ENCODE data around the gene TNFRSF12A. TPM values are rescaled to one million over a fixed set of nuclear protein-coding genes. Genes with fewer than 3 reads are reported as not detected.

TNFRSF12A gene
- total RNA-seq, 6 experiments from 2014 or later: 392 to 451 (median 429) TPM

GRCh38 chr16:3003582-3004270 lies 16.4 kb upstream of the TNFRSF12A start:
- Mint-ChIP-seq H3K9me3 (no peaks in the 10 kb centered on the region), H3K4me3 (no peak overlapping the region), H3K36me3 (ENCODE audit: low read depth) (no peaks in the 10 kb centered on the region), H3K27me3 (ENCODE audit: insufficient read depth) (peaks cover 5% of the 10 kb centered on the region; the same call in 1 of the 2 replicates), H3K27ac (no peak overlapping the region), H3K4me1 (ENCODE audit: low read depth) (peaks cover 5% of the 10 kb centered on the region; the same call in 1 of the 2 replicates)
- DNase-seq: peak; percentile 98
- peak; percentile 70 for TF ChIP-seq CTCF (IDR thresholded peaks at IDR 0.05)

- H3K27me3 Mint-ChIP-seq (ENCODE audit: insufficient read depth): peaks cover 5% of the 10 kb centered on the region; the same call in 1 of the 2 replicates
- no peak overlapping the region for H3K4me3 Mint-ChIP-seq
- H3K36me3 Mint-ChIP-seq (ENCODE audit: low read depth): no peaks in the 10 kb centered on the region
- peaks cover 5% of the 10 kb centered on the region; the same call in 1 of the 2 replicates for H3K4me1 Mint-ChIP-seq (ENCODE audit: low read depth)
- no peak for DNase-seq
- no peak overlapping the region for H3K27ac Mint-ChIP-seq
- no peak for TF ChIP-seq CTCF (IDR thresholded peaks at IDR 0.05)
- no peaks in the 10 kb centered on the region for H3K9me3 Mint-ChIP-seq
Observed at GRCh38 chr16:3004319-3004718, 15.8 kb upstream of the TNFRSF12A start.

GRCh38 chr16:3004781-3005284 lies 15.3 kb upstream of the TNFRSF12A start:
- DNase-seq: no peak
- H3K9me3 Mint-ChIP-seq: no peaks in the 10 kb centered on the region
- H3K27me3 Mint-ChIP-seq (ENCODE audit: insufficient read depth): peaks cover 3% of the 10 kb centered on the region; the same call in 1 of the 2 replicates
- no peaks in the 10 kb centered on the region for H3K36me3 Mint-ChIP-seq (ENCODE audit: low read depth)
- H3K4me1 Mint-ChIP-seq (ENCODE audit: low read depth): peaks cover 5% of the 10 kb centered on the region; the same call in 1 of the 2 replicates
- H3K27ac Mint-ChIP-seq: no peak overlapping the region
- no peak for TF ChIP-seq CTCF (IDR thresholded peaks at IDR 0.05)
- peak overlapping the region; percentile 71 for H3K4me3 Mint-ChIP-seq

- H3K36me3 Mint-ChIP-seq (ENCODE audit: low read depth): no peaks in the 10 kb centered on the region
- DNase-seq: no peak
- no peak overlapping the region for H3K27ac Mint-ChIP-seq
- TF ChIP-seq CTCF (IDR thresholded peaks at IDR 0.05): no peak
- peaks cover 9% of the 10 kb centered on the region for H3K27me3 Mint-ChIP-seq (ENCODE audit: insufficient read depth)
- no peaks in the 10 kb centered on the region for H3K9me3 Mint-ChIP-seq
- H3K4me3 Mint-ChIP-seq: no peak overlapping the region
- peaks cover 5% of the 10 kb centered on the region for H3K4me1 Mint-ChIP-seq (ENCODE audit: low read depth)
Observed at GRCh38 chr16:3007059-3007956, 12.9 kb upstream of the TNFRSF12A start.

GRCh38 chr16:3007957-3008689 lies 12.0 kb upstream of the TNFRSF12A start:
- H3K9me3 Mint-ChIP-seq: no peaks in the 10 kb centered on the region
- no peak for DNase-seq
- no peak overlapping the region for H3K27ac Mint-ChIP-seq
- H3K4me1 Mint-ChIP-seq (ENCODE audit: low read depth): peaks cover 14% of the 10 kb centered on the region
- H3K4me3 Mint-ChIP-seq: no peak overlapping the region
- H3K36me3 Mint-ChIP-seq (ENCODE audit: low read depth): no peaks in the 10 kb centered on the region
- no peak for TF ChIP-seq CTCF (IDR thresholded peaks at IDR 0.05)
- H3K27me3 Mint-ChIP-seq (ENCODE audit: insufficient read depth): peaks cover 17% of the 10 kb centered on the region

Measured in HFFc6 (cell line).